CD4-positive, alpha-beta T cell treated with Interleukin-2 at 100 ng/mL for 4 hours (primary cell): ENCODE measurements around the gene CLCNKB.
"Not testable (repeated sequence)": the region's sequence is repeated elsewhere in the genome, so short reads cannot be mapped to it uniquely, and the experiment has no call there.

Source experiments
- DNase-seq: peaks from one replicate; pipeline ENCODE4 v3.0.0-alpha.2; 2020; ENCODE audit warnings: low spot score

Gene CLCNKB

DNA sequence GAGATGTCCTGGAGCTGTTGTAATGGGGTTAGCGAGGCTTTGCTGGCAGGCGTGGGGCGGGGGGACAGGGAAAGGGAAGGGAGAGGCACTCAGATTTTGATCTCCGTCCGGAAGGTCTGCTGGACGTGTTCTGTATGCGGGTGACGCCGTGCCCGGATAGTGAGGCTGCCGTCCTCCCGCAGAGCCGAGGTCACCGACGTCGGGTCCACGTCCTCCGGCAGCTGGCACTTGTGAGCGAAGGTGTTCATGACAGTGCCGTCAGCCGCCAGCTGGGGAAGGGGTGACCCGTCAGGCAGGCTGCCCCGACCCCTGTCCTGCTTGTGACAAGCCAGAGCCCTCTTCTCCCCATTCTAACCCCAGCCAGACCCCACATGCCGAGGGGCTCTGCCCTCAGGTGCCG is 28.1 kb upstream of the CLCNKB start:
- no peak for DNase-seq

GRCh38 chr1:16015960-16016901 is 27.4 kb upstream of the CLCNKB start:
- no peak for DNase-seq

- DNase-seq: no peak
Measured at GRCh38 chr1:16017076-16017460, 26.5 kb upstream of the CLCNKB start.

DNA sequence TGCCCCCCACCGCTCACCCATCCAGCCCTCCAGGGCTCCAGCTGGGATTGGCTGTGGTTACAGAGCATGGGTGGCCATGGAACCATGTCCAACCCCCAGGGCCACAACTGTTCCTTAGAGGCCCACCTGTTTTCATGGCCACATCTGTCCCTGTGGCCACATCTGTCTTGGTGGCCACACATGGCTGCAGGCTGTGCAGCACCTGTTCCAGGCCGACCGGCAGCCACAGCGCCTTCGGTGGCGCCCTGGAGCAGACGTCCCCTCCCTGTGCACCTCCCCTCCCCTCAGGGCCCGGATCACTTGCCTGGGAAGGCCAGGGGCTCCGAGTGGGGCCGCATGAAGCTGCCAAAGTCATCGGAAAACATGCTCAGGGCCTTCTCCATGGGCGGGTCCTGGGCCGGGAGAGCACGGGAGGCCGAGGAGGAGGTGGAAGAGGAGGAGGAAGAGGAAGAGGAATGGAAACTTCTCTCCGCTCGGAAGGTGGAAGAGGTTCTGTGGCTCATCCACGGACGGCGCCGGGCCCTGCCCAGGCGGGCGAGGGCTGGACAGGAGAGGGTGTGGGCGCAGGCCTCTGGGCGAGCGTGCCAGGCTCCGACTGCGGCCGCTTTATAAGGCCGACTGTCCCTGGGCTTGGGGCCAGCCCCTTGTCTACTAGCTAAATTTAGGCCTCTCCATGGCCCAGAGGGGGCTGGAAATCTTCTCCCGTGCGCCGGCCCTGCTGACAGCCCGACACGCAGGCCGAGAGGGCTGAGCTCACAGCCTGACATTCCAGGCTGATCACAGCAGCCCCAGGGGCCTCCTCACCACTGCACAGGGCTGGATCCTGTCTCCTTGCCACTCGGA is 25.9 kb upstream of the CLCNKB start, which contains the start of gene HSPB7:
HSPB7 (minus strand) TSS at position 583 of the 843 bp plus-strand sequence; CDS start at position 503, 80 bp downstream.
- no peak for DNase-seq

DNA sequence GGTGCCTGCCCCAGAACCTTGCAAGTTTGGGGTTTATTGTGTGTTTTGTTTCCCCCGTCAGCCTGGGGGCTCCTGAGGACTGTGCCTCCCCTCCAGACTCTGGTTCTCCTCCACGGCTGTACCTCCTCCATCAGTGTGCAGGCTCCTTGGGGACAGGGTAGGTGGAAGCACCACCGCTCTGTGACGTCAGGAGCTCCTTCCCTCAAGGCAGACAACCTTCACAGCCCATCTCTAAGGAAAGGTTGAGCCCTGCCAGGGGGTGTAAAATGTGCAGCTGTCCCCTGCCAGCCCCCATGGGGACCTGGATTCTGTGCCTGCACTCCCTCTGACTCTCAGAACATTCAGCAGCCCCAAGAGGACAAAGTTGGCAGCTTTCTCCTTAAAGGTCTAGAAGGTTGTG is 25.3 kb upstream of the CLCNKB start:
- DNase-seq: no peak

- DNase-seq: no peak
Measured at GRCh38 chr1:16018749-16019643, 24.6 kb upstream of the CLCNKB start.

DNA sequence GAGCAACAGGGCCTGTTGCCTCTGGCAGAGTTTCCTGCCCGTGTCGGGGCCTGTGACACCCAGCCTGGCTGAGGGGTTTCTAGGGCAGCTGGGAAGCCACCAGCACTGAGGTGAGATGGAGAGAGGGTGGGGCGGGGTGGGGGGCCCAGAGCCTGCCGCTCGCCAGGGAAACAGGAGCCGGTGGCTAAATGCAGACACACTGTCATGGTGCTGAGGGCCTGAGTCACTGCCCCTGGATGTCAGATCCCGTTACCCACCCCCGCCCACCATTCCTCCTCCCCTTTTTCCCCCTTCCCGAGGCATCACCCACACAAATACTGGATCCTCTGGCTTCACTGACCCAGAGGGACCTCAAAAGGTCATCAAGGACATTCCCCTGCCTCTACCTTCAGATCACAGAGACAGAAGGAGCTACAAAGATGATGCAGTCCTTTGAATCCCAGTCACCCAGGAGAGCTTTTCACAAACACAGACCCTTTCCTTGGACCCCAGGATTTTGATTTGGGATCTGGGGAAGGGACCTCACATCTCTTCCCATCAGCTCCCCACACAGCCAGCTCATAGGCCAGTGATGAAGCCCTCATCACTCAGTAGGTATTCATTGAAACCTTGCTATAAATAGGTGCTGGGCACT is 23.8 kb upstream of the CLCNKB start:
- DNase-seq: no peak

DNA sequence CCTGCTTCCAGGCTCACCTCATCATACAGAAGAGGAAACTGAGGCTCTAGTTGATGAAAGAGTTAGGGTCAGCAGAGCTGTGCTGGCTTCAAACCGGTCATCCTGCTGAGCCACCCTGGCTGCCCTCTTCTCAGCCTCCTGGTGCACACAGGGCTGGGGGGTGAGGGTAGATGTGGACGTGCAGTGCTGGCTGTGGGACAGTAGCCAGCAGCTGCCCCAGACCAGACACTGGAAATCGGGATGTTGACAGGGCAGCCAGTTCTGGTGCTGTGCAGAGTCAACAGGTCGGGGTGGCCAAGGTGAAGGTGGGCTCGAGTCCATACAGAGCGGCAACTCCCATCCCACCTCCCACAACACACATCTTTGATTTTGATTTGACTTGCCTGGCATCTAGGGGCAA is 23.3 kb upstream of the CLCNKB start:
- DNase-seq: no peak

GRCh38 chr1:16020878-16021277 is 22.7 kb upstream of the CLCNKB start:
- not testable (repeated sequence) for DNase-seq

- DNase-seq: no peak
Measured at GRCh38 chr1:16021681-16022080, 21.9 kb upstream of the CLCNKB start, which contains the start of gene CLCNKA. CLCNKA (plus strand) TSS chr1:16022036; CDS start chr1:16022620, 584 bp downstream.

DNA sequence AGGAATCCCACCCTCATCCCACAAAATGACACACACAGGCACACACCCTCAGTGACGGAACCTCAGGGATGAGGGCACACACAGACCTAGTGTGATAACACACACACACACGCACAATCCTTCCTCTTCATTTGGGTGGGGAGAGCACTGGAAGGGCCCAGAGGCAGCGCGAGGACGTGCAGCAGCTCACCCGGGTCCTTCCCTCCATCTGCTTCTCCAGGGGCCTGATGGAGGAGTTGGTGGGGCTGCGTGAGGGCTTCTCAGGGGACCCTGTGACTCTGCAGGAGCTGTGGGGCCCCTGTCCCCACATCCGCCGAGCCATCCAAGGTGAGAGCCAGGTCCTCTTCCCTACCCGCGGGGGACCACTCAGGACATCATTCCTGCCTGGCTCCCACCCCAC is 21.2 kb upstream of the CLCNKB start:
- no peak for DNase-seq

DNA sequence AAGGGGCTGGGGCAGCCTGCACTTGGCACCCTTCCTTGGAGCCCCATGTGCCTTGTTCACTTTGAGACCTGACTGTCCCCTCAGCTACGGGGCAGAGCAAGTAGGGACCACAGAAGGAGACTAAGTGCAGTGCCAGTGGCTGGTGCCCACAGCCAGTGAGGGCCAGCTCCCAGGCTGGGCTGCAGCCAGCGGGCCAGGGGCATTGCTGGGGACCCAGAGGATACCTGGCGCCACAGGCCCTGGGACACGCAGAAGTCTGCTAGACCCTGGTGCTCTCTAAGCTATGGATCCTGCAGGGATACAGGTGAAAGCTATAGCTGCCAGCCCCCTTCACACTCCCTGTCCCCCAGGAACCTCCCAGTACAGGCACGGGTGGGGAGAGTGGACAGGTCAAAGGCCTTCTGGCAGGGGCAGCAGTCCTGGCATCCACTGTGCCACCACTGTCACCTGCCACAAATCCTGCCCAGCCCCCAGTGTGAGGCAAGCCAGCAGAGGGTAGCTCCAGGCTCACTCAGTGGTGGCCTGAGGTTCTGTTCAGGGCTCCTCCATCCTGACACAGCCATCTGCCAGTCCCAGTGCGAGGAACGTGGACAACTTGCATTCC is 20.4 kb upstream of the CLCNKB start:
- no peak for DNase-seq

DNA sequence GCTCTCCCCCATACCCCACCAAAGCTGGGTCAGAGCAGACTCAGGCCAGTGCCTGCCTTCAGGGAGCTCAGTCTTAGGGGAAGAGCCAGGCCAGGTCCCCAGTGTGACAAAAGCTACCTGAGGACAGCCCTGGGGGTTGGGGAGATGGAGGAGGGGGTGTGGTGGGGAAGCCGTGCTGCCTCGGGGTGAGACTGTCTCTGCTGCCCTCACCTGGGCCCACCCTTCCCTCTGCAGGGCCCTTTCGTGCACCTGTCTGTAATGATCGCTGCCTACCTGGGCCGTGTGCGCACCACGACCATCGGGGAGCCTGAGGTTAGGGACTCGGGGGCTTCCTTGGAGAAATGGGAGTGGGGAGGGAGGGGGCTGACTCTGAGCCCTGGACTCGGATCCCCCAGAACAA is 17.3 kb upstream of the CLCNKB start:
- DNase-seq: not testable (repeated sequence)

- peak; percentile 8 for DNase-seq
Measured at GRCh38 chr1:16026723-16027484, 16.7 kb upstream of the CLCNKB start.

DNA sequence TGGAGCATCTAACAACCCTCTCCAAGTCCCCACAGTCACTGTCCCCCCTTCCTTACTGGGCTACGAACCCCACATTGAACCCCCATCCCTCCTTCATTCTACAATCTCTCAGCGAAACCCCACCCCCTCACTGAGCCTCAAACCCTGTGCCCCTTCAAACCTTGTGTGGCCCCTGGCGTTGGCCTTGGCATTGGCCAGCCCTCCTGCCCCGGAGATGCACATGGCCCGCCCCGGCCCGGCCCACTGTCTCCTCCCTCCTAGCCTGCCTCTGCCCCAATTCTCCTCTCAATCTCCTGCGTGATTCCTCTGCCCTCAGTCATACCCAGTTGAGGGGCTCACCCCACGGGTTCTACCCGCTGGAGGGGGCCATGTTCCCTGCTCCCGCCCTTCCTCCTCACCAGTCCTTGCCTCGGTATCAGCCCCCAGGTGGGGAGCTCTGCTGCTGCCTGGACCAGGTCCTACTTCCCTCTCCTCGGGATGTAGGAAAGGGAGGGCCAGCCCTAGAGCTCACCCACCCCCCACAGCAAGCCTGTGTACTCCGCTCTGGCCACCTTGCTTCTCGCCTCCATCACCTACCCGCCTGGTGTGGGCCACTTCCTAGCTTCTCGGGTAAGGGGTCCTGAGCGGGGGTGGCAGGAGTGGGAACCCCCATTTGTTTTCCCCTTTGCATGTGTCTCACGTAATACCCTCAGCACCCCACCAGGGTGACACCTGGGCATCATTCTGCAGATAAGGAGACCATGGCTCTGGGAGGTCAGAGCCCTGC is 15.2 kb upstream of the CLCNKB start:
- no peak for DNase-seq

DNA sequence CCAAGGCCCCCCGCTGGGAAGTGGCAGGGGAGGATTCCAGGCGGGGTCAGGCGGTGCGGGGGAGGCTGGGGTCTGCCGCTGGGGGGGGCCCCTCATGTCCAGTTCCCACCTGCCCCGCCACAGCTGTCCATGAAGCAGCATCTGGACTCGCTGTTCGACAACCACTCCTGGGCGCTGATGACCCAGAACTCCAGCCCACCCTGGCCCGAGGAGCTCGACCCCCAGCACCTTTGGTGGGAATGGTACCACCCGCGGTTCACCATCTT is 14.6 kb upstream of the CLCNKB start:
- not testable (repeated sequence) for DNase-seq

- DNase-seq: no peak
Measured at GRCh38 chr1:16029288-16029687, 14.3 kb upstream of the CLCNKB start.

GRCh38 chr1:16031551-16031950 is 12.0 kb upstream of the CLCNKB start:
- DNase-seq: no peak

GRCh38 chr1:16032388-16033102 is 11.0 kb upstream of the CLCNKB start:
- peak; percentile 21 for DNase-seq
